Measurements from ENCODE around the gene RRBP1.

RRBP1 gene

DNA sequence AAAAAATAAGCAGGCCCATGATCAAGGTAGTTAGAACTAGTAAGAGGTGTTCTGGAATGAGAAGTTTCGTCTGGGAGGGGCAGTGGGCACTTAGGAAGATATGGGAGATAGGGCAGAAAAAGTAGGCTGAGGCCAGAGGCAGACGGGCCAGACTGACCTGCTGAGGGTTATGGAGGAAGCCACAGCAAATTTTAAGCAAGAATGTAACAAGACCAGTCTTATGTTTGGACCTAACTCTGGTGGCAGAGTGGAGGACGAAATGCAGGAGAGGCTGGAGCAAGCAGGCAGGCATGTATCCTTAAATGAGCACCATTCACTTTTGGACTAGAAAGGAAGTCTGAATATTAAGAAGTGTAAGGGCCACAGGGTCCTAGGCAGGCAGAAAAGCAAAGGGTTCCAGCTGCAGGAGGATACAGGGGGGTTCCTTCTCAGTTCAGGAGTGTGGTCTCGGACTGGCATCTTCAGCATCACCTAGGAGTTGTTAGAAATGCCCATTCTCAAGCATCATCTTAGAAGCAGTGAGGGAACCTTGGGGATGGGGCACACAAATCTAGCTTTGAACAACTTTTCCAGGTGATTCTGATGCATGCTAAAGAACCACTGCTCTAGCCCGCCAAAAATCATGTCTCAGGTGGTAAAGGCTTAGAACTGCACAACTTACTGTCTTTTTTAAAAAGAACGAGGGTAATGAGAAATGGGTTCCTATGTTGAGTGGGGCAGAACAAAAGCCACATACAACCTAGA is 113.8 kb downstream of the RRBP1 start:
- DNase-seq (ENCODE audit: low read depth in 1 of 2, low spot score in 1 of 2), result no peak
- Histone ChIP-seq H3K27ac (replicated peaks) (no peak overlapping the region), H3K27me3 (ENCODE audit: insufficient read depth, poor library complexity, severe bottlenecking) (no peaks in the 10 kb centered on the region), H3K4me3 (replicated peaks; ENCODE audit: insufficient read depth, low read length) (no peak overlapping the region)
- TF ChIP-seq, protein P1, sequence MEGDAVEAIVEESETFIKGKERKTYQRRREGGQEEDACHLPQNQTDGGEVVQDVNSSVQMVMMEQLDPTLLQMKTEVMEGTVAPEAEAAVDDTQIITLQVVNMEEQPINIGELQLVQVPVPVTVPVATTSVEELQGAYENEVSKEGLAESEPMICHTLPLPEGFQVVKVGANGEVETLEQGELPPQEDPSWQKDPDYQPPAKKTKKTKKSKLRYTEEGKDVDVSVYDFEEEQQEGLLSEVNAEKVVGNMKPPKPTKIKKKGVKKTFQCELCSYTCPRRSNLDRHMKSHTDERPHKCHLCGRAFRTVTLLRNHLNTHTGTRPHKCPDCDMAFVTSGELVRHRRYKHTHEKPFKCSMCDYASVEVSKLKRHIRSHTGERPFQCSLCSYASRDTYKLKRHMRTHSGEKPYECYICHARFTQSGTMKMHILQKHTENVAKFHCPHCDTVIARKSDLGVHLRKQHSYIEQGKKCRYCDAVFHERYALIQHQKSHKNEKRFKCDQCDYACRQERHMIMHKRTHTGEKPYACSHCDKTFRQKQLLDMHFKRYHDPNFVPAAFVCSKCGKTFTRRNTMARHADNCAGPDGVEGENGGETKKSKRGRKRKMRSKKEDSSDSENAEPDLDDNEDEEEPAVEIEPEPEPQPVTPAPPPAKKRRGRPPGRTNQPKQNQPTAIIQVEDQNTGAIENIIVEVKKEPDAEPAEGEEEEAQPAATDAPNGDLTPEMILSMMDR (IDR thresholded peaks at IDR 0.05; ENCODE audit: insufficient read depth, low read length), result no peak
- TF ChIP-seq SPI1 (IDR thresholded peaks at IDR 0.05; ENCODE audit: borderline replicate concordance, low read depth), result no peak
- no peak for TF ChIP-seq GABPA (IDR thresholded peaks at IDR 0.05; ENCODE audit: low read depth)
- TF ChIP-seq, protein P2, sequence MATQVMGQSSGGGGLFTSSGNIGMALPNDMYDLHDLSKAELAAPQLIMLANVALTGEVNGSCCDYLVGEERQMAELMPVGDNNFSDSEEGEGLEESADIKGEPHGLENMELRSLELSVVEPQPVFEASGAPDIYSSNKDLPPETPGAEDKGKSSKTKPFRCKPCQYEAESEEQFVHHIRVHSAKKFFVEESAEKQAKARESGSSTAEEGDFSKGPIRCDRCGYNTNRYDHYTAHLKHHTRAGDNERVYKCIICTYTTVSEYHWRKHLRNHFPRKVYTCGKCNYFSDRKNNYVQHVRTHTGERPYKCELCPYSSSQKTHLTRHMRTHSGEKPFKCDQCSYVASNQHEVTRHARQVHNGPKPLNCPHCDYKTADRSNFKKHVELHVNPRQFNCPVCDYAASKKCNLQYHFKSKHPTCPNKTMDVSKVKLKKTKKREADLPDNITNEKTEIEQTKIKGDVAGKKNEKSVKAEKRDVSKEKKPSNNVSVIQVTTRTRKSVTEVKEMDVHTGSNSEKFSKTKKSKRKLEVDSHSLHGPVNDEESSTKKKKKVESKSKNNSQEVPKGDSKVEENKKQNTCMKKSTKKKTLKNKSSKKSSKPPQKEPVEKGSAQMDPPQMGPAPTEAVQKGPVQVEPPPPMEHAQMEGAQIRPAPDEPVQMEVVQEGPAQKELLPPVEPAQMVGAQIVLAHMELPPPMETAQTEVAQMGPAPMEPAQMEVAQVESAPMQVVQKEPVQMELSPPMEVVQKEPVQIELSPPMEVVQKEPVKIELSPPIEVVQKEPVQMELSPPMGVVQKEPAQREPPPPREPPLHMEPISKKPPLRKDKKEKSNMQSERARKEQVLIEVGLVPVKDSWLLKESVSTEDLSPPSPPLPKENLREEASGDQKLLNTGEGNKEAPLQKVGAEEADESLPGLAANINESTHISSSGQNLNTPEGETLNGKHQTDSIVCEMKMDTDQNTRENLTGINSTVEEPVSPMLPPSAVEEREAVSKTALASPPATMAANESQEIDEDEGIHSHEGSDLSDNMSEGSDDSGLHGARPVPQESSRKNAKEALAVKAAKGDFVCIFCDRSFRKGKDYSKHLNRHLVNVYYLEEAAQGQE (IDR thresholded peaks at IDR 0.05; ENCODE audit: insufficient replicate concordance, low read depth), result no peak
- no peak for TF ChIP-seq POLR2AphosphoS5 (IDR thresholded peaks at IDR 0.05; ENCODE audit: low read depth)

DNA sequence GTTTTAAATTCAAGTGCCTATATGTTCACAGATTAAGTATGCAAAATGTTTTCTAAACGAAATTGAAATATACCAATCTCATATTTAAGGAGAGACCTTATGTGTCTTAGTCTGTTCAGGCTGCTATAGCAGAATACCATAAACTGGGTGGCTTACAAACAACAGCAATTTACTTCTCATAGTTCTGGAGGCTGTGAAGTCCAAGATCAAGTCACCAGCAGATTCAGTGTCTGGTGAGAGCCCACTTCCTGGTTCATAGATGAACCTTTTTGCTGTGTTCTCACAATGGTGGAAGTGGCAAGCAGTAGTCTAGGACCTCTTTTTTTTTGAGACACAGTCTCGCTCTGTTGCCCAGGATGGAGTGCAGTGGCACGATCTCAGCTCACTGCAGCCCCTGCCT is 115.7 kb downstream of the RRBP1 start:
- Histone ChIP-seq H3K27ac (replicated peaks) (no peak overlapping the region), H3K27me3 (ENCODE audit: insufficient read depth, poor library complexity, severe bottlenecking) (no peaks in the 10 kb centered on the region), H3K4me3 (replicated peaks; ENCODE audit: insufficient read depth, low read length) (no peak overlapping the region)
- no peak for DNase-seq (ENCODE audit: low read depth in 1 of 2, low spot score in 1 of 2)
- no peak for TF ChIP-seq POLR2AphosphoS5 (IDR thresholded peaks at IDR 0.05; ENCODE audit: low read depth)
- TF ChIP-seq, protein P1 (IDR thresholded peaks at IDR 0.05; ENCODE audit: insufficient read depth, low read length), result no peak
- TF ChIP-seq, protein P2 (IDR thresholded peaks at IDR 0.05; ENCODE audit: insufficient replicate concordance, low read depth), result no peak
- no peak for TF ChIP-seq GABPA (IDR thresholded peaks at IDR 0.05; ENCODE audit: low read depth)
- no peak for TF ChIP-seq SPI1 (IDR thresholded peaks at IDR 0.05; ENCODE audit: borderline replicate concordance, low read depth)

DNA sequence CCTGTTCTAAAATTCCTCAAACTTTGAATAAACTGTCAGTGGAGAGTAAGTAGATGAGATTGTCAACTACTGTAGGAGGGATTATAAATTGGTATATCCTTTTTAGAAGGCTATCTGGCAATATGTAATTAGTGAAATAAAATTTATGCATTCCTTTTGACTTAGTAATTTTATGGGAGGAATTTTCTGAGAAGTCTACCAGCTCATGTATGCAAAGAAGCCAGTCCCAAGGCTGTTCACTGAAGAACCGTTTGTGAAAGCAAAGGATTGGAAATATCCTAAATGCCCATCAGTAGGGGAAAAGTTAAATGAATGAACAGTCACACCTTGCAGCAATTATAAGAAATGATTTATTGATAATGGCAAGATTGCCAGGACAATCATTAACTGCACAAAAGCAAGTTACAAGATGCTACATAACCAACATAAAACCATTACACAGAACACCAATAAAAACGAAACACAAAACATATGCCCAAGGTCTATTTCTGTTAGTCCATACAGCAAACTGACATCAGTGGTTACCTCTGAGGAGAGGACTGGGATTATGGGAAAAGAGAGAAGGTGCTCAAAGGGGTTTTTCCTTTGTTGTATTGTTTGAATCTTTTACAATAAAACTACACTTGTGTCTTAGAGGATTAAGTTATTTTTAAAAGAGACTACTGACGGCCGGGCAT is 116.7 kb downstream of the RRBP1 start:
- H3K27ac ChIP-seq (replicated peaks), result no peak overlapping the region
- no peaks in the 10 kb centered on the region for H3K27me3 ChIP-seq (ENCODE audit: insufficient read depth, poor library complexity, severe bottlenecking)
- no peak for DNase-seq (ENCODE audit: low read depth in 1 of 2, low spot score in 1 of 2)
- TF ChIP-seq GABPA (IDR thresholded peaks at IDR 0.05; ENCODE audit: low read depth) (no peak), SPI1 (IDR thresholded peaks at IDR 0.05; ENCODE audit: borderline replicate concordance, low read depth) (no peak), POLR2AphosphoS5 (IDR thresholded peaks at IDR 0.05; ENCODE audit: low read depth) (no peak)
- TF ChIP-seq, protein P1 (IDR thresholded peaks at IDR 0.05; ENCODE audit: insufficient read depth, low read length), result no peak
- TF ChIP-seq, protein P2 (IDR thresholded peaks at IDR 0.05; ENCODE audit: insufficient replicate concordance, low read depth), result no peak
- H3K4me3 ChIP-seq (replicated peaks; ENCODE audit: insufficient read depth, low read length), result no peak overlapping the region

All from HL-60 (cell line).